Tibial nerve (tissue), 3 donors: ENCODE measurements around the gene RIOK3.

ENCODE experiments used
- POLR2A ChIP-seq, 2 donors: fragments of 450-650 bp; IDR thresholded peaks; one replicate each; pipeline ENCODE4 v1.6.1; 2017; ENCODE audit warnings: antibody characterized with exemption in 2 of 2, mild to moderate bottlenecking in 2 of 2, moderate library complexity in 2 of 2
- TF ChIP-seq, protein P1 (sequence below), 5 experiments: fragments of 200-600 bp in 3 of 5; fragments of 450-650 bp in 2 of 5; sonication (generic) in 3 of 5; IDR thresholded peaks; one replicate each; pipeline ENCODE4 v1.5.1; 2016 to 2019; ENCODE audit warnings: antibody characterized with exemption in 5 of 5, mild to moderate bottlenecking in 3 of 5, moderate library complexity in 2 of 5

DNA sequence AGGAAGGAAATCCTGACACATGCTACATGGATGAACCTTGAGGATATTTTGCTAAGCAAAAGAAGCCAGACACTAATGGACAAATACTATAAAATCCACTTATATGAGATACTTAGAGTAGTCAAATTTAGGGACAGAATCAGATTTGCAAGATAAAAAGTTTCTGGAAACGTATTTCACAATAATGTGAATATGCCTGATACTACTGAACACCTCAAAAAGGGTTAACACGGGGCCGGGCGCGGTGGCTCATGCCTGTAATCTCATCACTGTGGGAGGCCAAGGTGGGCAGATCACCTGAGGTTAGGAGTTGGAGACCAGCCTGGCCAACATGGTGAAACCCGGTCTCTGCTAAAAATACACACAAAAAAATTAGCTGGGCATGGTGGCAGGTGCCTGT is 48.5 kb downstream of the RIOK3 start:
- no peak for TF ChIP-seq POLR2A (IDR thresholded peaks at IDR 0.05)
- TF ChIP-seq, protein P1, sequence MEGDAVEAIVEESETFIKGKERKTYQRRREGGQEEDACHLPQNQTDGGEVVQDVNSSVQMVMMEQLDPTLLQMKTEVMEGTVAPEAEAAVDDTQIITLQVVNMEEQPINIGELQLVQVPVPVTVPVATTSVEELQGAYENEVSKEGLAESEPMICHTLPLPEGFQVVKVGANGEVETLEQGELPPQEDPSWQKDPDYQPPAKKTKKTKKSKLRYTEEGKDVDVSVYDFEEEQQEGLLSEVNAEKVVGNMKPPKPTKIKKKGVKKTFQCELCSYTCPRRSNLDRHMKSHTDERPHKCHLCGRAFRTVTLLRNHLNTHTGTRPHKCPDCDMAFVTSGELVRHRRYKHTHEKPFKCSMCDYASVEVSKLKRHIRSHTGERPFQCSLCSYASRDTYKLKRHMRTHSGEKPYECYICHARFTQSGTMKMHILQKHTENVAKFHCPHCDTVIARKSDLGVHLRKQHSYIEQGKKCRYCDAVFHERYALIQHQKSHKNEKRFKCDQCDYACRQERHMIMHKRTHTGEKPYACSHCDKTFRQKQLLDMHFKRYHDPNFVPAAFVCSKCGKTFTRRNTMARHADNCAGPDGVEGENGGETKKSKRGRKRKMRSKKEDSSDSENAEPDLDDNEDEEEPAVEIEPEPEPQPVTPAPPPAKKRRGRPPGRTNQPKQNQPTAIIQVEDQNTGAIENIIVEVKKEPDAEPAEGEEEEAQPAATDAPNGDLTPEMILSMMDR (IDR thresholded peaks at IDR 0.05) = no peak
